LNCaP clone FGC (cell line): ENCODE results near the gene COX18.
A peak's percentile ranks its signal among the peaks of the same experiment; 100 is the strongest.

Experiments used
- DNase-seq: peaks from one replicate; pipeline ENCODE4 v3.0.0-alpha.2; 2011; ENCODE audit warnings: low read depth
- H3K4me3 ChIP-seq: 2 replicates; pipeline ENCODE4 v1.5.1; 2011; ENCODE audit warnings: mild to moderate bottlenecking, low read depth, low read length, control low read depth
- TF ChIP-seq, protein P1 (sequence below): IDR thresholded peaks from 2 replicates; pipeline ENCODE4 v1.5.1; 2012; ENCODE audit warnings: mild to moderate bottlenecking; ENCODE audit not compliant: control insufficient read depth, insufficient read depth; ENCODE audit errors: extremely low read depth

The COX18 gene, protein sequence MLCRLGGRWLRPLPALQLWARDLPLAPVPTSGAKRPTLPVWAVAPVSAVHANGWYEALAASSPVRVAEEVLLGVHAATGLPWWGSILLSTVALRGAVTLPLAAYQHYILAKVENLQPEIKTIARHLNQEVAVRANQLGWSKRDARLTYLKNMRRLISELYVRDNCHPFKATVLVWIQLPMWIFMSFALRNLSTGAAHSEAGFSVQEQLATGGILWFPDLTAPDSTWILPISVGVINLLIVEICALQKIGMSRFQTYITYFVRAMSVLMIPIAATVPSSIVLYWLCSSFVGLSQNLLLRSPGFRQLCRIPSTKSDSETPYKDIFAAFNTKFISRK

DNA sequence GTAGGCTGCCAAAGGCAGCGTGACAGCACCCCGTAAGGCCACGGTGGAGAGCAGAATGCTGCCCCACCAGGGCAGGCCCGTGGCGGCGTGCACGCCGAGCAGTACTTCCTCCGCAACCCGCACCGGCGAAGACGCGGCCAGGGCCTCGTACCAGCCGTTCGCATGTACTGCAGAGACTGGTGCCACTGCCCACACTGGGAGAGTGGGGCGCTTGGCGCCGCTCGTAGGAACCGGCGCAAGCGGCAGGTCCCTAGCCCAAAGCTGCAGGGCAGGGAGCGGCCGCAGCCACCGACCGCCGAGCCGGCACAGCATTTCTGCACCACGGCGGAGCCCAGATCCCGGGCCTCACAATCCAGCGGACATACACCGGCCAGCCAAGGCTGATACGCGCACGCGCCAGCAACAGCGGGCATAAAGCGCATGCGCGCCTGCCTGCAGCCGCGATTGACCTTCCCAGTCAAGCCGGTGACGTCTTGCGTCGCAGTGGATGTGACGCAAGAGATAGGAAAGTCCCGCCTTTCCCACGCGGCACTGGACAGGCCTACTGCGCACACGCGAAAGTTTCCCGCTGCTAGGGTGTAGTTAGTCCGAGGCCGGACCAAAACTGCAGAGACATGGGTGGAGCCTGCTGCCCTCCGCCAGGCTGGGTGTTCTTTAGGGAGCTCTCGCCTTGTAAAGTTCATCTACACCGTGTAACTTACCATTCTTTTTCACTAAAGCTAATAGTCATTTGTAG lies at the start of gene COX18:
Gene COX18, minus strand, starts transcription at position 379 of the 736 bp plus-strand sequence. Its CDS starts 67 bp downstream, at position 312.
- DNase-seq, result peak; percentile 97
- TF ChIP-seq, protein P1, sequence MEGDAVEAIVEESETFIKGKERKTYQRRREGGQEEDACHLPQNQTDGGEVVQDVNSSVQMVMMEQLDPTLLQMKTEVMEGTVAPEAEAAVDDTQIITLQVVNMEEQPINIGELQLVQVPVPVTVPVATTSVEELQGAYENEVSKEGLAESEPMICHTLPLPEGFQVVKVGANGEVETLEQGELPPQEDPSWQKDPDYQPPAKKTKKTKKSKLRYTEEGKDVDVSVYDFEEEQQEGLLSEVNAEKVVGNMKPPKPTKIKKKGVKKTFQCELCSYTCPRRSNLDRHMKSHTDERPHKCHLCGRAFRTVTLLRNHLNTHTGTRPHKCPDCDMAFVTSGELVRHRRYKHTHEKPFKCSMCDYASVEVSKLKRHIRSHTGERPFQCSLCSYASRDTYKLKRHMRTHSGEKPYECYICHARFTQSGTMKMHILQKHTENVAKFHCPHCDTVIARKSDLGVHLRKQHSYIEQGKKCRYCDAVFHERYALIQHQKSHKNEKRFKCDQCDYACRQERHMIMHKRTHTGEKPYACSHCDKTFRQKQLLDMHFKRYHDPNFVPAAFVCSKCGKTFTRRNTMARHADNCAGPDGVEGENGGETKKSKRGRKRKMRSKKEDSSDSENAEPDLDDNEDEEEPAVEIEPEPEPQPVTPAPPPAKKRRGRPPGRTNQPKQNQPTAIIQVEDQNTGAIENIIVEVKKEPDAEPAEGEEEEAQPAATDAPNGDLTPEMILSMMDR, result no peak
- peak within 1 kb of the TSS; percentile 74 for H3K4me3 ChIP-seq

DNA sequence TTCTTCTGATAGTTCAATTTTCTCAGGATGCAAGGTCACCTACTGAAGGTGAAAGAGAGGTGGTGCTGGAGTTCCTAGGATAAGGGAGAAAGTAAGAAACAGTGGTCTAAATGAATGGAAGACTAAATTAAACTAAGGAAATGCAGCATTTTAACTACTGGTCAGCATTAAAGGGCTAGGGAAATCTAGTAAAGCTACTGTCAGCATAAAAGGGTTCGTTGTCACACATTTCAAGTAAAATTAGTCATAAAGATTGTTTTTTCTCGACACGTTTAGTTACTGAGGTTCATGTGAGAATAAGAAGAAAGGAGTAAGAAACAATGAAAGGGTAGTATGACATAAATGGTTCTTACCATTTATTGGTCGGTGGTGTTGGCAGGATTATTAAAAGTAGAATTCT lies 40.0 kb upstream of the COX18 start:
- no peak overlapping the region for H3K4me3 ChIP-seq
- TF ChIP-seq, protein P1, result no peak
- no peak for DNase-seq

DNA sequence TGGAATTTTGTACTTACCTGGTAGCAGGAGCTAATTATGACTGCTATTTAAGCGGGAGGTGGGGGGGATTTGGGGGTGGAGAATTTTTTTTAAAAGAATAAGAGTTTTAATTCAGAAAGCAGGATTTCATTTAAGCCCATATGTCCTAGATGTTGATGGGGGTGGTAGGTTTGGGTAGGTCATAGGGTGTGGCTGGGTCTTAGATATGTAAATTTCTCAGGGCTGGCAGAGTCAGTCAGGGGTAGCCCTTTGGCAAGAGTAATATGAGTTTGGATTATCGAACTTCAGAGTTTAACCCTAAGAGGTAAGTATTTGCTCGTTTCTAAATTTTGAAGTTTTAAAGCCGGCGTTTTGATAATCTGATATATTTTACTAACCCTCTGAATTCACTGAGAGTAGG lies 35.2 kb upstream of the COX18 start:
- TF ChIP-seq, protein P1, result no peak
- DNase-seq, result no peak
- no peak overlapping the region for H3K4me3 ChIP-seq

DNA sequence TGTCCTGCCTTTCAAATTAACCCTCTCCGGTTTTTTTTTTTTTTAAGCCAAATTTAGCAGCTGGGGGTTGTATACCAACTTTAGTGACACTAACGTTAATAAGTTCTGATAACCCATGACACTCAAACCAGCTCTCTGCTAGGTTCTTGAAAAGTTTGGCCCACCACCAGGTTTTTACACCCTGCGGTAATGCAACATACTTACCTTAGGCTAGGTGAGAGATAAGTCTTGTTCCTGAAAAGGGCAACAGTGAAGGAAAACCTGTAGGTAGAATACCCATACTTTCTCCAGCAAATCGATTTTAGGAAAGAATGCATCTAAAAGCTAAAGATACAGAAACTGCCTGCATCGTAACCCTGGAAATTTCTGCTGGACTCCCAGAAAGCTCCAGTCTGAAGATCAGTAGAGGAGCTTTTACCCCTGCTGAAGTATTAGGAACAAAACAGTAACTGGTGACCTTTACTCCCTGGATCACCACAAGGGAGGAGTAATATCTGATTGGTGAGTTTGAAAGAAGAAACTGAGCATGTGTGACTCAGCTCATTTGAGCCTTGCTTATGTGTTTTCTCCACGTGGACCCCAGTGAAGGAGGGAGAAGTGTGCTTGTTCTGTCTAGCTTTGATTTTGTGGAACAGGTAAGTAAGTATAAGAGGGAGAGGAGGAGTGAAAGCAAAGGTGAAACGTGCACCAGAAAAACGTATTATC lies 34.4 kb upstream of the COX18 start:
- no peak overlapping the region for H3K4me3 ChIP-seq
- peak; percentile 21 for DNase-seq
- TF ChIP-seq, protein P1, result no peak

DNA sequence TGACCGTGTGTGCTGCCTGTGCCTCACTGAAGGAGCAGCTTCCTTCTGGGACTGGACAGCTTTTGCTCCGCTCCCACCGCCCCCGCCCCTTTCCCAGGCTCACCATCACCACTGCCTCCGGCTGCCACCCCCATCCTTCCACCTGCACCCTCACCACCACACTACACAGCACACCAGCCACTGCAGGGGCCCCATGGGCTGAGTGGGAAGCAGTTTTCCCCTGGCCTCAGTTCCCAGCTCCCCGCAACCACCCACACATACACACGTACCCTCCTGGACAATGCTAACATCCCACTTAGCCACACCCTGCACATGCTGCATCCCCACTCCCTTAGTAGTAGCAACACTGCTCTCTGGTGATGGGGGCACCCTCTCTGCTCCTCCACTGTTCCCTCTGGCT lies 29.6 kb upstream of the COX18 start:
- H3K4me3 ChIP-seq, result no peak overlapping the region
- no peak for DNase-seq
- TF ChIP-seq, protein P1, result no peak

DNA sequence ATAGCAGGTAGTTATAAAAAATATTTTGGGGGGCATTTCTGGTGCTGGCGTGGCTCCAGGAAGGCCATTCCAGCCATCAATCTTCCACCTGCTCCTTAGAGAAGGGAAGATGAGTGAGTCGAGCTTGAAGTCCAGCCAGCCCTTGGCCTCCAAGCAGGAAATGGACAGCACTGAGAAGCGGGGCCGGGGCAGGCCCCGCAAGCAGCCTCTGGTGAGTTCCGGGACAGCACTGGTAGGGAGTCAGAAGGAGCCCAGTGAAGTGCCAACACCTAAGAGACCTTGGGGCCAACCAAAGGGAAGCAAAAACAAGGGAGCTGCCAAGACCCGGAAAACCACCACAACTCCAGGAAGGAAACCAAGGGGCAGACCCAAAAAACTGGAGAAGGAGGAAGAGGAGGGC lies 29.2 kb upstream of the COX18 start:
- DNase-seq, result no peak
- TF ChIP-seq, protein P1, result no peak
- H3K4me3 ChIP-seq, result no peak overlapping the region
